ENCODE measurements around the gene UNC13C. TPM values are rescaled to one million over a fixed set of nuclear protein-coding genes. Genes with fewer than 3 reads are reported as not detected.

The UNC13C gene
- total RNA-seq, 1 experiment from 2014 or later = not detected

- H3K9me2 ChIP-seq (ENCODE audit: insufficient read depth) = no peaks in the 10 kb centered on the region
- no peak for DNase-seq (ENCODE audit: low read depth, low spot score)
- no peaks in the 10 kb centered on the region for H3K4me1 ChIP-seq (ENCODE audit: control insufficient read depth in 1 of 2, insufficient read depth in 2 of 2, low read length in 2 of 2)
- no peak overlapping the region for H2AFZ ChIP-seq (ENCODE audit: low read depth, low read length, poor library complexity, severe bottlenecking)
- no peak for ATAC-seq
- no peaks in the 10 kb centered on the region for H3K79me2 ChIP-seq (ENCODE audit: insufficient read depth, low read length)
- no peak overlapping the region for H3K9ac ChIP-seq (ENCODE audit: low read length)
- intact Hi-C loops (cut with micrococcal nuclease) = no loop called here
- no peaks in the 10 kb centered on the region for H4K20me1 ChIP-seq (ENCODE audit: insufficient read depth)
- ChIA-PET RAD21 (ENCODE audit: low non-redundant PET in 1 of 2, low total read pairs in 2 of 2, uncharacterized antibody in 2 of 2, unreplicated experiment in 2 of 2) (no interaction called here), POLR2A (no interaction called here), CTCF (no interaction called here)
- BruUV-seq (replicated peaks) = no TSS peak
- H3K36me3 ChIP-seq (ENCODE audit: control insufficient read depth in 1 of 2, insufficient read depth in 2 of 2, low read length in 2 of 2) = no peaks in the 10 kb centered on the region
- TF ChIP-seq, protein P1, sequence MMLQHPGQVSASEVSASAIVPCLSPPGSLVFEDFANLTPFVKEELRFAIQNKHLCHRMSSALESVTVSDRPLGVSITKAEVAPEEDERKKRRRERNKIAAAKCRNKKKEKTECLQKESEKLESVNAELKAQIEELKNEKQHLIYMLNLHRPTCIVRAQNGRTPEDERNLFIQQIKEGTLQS (IDR thresholded peaks at IDR 0.05) = no peak
- TF ChIP-seq SRF (IDR thresholded peaks at IDR 0.05; ENCODE audit: low read depth) (no peak), JUND (IDR thresholded peaks at IDR 0.05) (no peak)
- H3K4me3 ChIP-seq (replicated peaks in 1 of 2; ENCODE audit: low read depth in 1 of 2, low read length in 2 of 2) = no peak overlapping the region
- H3K9me3 ChIP-seq (ENCODE audit: control insufficient read depth in 1 of 2, insufficient read depth in 1 of 2, low read depth in 1 of 2, low read length in 2 of 2) = peaks cover 10 to 28% of the 10 kb centered on the region in 2 experiments; a peak in 2 of 4 replicates
- H3K27ac ChIP-seq (ENCODE audit: low read depth, low read length) = no peak overlapping the region
- H3K4me2 ChIP-seq (ENCODE audit: low read length) = no peak overlapping the region
- H3K27me3 ChIP-seq (ENCODE audit: insufficient read depth, low read length) = no peaks in the 10 kb centered on the region
Measured at GRCh38 chr15:54212635-54213034, 234.4 kb downstream of the UNC13C start.

- no peak for ATAC-seq
- Histone ChIP-seq H3K4me1 (ENCODE audit: control insufficient read depth in 1 of 2, insufficient read depth in 2 of 2, low read length in 2 of 2) (no peaks in the 10 kb centered on the region), H3K27ac (ENCODE audit: low read depth, low read length) (no peak overlapping the region), H3K36me3 (ENCODE audit: control insufficient read depth in 1 of 2, insufficient read depth in 2 of 2, low read length in 2 of 2) (no peaks in the 10 kb centered on the region), H3K4me2 (ENCODE audit: low read length) (no peak overlapping the region), H2AFZ (ENCODE audit: low read depth, low read length, poor library complexity, severe bottlenecking) (no peak overlapping the region), H4K20me1 (ENCODE audit: insufficient read depth) (no peaks in the 10 kb centered on the region), H3K9me3 (ENCODE audit: control insufficient read depth in 1 of 2, insufficient read depth in 1 of 2, low read depth in 1 of 2, low read length in 2 of 2) (peaks cover 7 to 28% of the 10 kb centered on the region in 2 experiments; a peak in 2 of 4 replicates), H3K9ac (ENCODE audit: low read length) (no peak overlapping the region), H3K27me3 (ENCODE audit: insufficient read depth, low read length) (no peaks in the 10 kb centered on the region), H3K4me3 (replicated peaks in 1 of 2; ENCODE audit: low read depth in 1 of 2, low read length in 2 of 2) (no peak overlapping the region), H3K79me2 (ENCODE audit: insufficient read depth, low read length) (no peaks in the 10 kb centered on the region), H3K9me2 (ENCODE audit: insufficient read depth) (no peaks in the 10 kb centered on the region)
- DNase-seq (ENCODE audit: low read depth, low spot score) = no peak
- intact Hi-C loops (cut with micrococcal nuclease) = no loop called here
- ChIA-PET POLR2A (no interaction called here), CTCF (no interaction called here), RAD21 (ENCODE audit: low non-redundant PET in 1 of 2, low total read pairs in 2 of 2, uncharacterized antibody in 2 of 2, unreplicated experiment in 2 of 2) (no interaction called here)
- TF ChIP-seq SRF (IDR thresholded peaks at IDR 0.05; ENCODE audit: low read depth) (no peak), ELF1 (IDR thresholded peaks at IDR 0.05; ENCODE audit: borderline replicate concordance, low read depth) (no peak), CBX3 (IDR thresholded peaks at IDR 0.05; ENCODE audit: low read depth) (no peak), JUND (IDR thresholded peaks at IDR 0.05) (no peak), RAD21 (IDR thresholded peaks at IDR 0.05; ENCODE audit: low read depth) (no peak), POLR2AphosphoS5 (IDR thresholded peaks at IDR 0.05; ENCODE audit: low read depth, low read length) (no peak), POLR2A (IDR thresholded peaks at IDR 0.05; ENCODE audit: borderline replicate concordance, extremely low read depth, insufficient read depth, insufficient read length) (no peak), SP1 (IDR thresholded peaks at IDR 0.05; ENCODE audit: low read depth) (no peak), ZNF274 (IDR thresholded peaks at IDR 0.05; ENCODE audit: low read depth, low read length) (no peak), REST (IDR thresholded peaks at IDR 0.05; ENCODE audit: low read depth) (no peak), ZFX (IDR thresholded peaks at IDR 0.05) (no peak), EZH2 (IDR thresholded peaks at IDR 0.05) (no peak), EZH2phosphoT487 (IDR thresholded peaks at IDR 0.05; ENCODE audit: borderline replicate concordance) (no peak), CEBPB (IDR thresholded peaks at IDR 0.05; ENCODE audit: low read depth) (no peak)
- TF ChIP-seq, protein P1 (IDR thresholded peaks at IDR 0.05) = no peak
- no TSS peak for BruUV-seq (replicated peaks)
Measured at GRCh38 chr15:54226455-54226854, 248.2 kb downstream of the UNC13C start.

Measured in HCT116 (cell line).